Skeletal muscle tissue (tissue), 4 donors: ENCODE data around the gene HAUS5. TPM values are rescaled to one million over a fixed set of nuclear protein-coding genes. Genes with fewer than 3 reads are reported as not detected.

ENCODE experiments used
- H3K27ac ChIP-seq: one replicate; pipeline ENCODE4 v1.7.0; 2013; ENCODE audit warnings: mild to moderate bottlenecking, low read depth, low read length, inconsistent platforms
- H3K27me3 ChIP-seq, 3 donors: one replicate each; pipeline ENCODE4 v1.7.0; 2013; ENCODE audit warnings: low read length in 3 of 3; ENCODE audit not compliant: control insufficient read depth in 3 of 3, insufficient read depth in 3 of 3
- H3K36me3 ChIP-seq, 3 donors: one replicate each; pipeline ENCODE4 v1.7.0; 2013; ENCODE audit warnings: low read length in 3 of 3; ENCODE audit not compliant: control insufficient read depth in 3 of 3, insufficient read depth in 3 of 3
- H3K4me1 ChIP-seq, 3 donors: one replicate each; pipeline ENCODE4 v1.7.0; 2013; ENCODE audit warnings: low read length in 3 of 3, mild to moderate bottlenecking in 3 of 3; ENCODE audit not compliant: control insufficient read depth in 3 of 3, insufficient read depth in 3 of 3
- H3K4me3 ChIP-seq, 3 donors: one replicate each; pipeline ENCODE4 v1.7.0; 2013; ENCODE audit warnings: low read length in 3 of 3
- H3K9ac ChIP-seq, 3 donors: one replicate each; pipeline ENCODE4 v1.7.0; 2013; ENCODE audit warnings: low read length in 3 of 3, mild to moderate bottlenecking in 3 of 3, moderate library complexity in 2 of 3, low read depth in 1 of 3
- H3K9me3 ChIP-seq, 3 donors: one replicate each; pipeline ENCODE4 v1.7.0; 2013; ENCODE audit warnings: low read length in 3 of 3; ENCODE audit not compliant: control insufficient read depth in 3 of 3
- total RNA-seq: library from RNA; depleted of rRNA; stranded (reverse); fragments of >200 nt; gene quantifications from one replicate; pipeline ENCODE4 v1.2.3, GENCODE V29; 2014
- donor health status: Osteomylitis.

The HAUS5 gene
- total RNA-seq, 1 donor from 2014 or later: 5.7 TPM

- H3K27ac ChIP-seq: no peak overlapping the region
- peaks cover 13 to 20% (median 14%) of the 10 kb centered on the region in 3 donors for H3K36me3 ChIP-seq
These were observed 7.5 kb downstream of the HAUS5 start for GRCh38 chr19:35620001-35620400.

GRCh38 chr19:35621708-35622107, 9.2 kb downstream of the HAUS5 start:
- Histone ChIP-seq H3K36me3 (peaks cover 11 to 14% (median 13%) of the 10 kb centered on the region in 3 donors), H3K27ac (no peak overlapping the region), H3K9me3 (no peaks in the 10 kb centered on the region), H3K4me3 (no peak overlapping the region), H3K9ac (no peak overlapping the region), H3K4me1 (no peaks in the 10 kb centered on the region), H3K27me3 (no peaks in the 10 kb centered on the region)

More at GRCh38 chr19:35620001-35620400, 7.5 kb downstream of the HAUS5 start:
- H3K9ac ChIP-seq: no peak overlapping the region
- no peaks in the 10 kb centered on the region for H3K4me1 ChIP-seq
- no peak overlapping the region for H3K4me3 ChIP-seq
- no peaks in the 10 kb centered on the region for H3K9me3 ChIP-seq
- no peaks in the 10 kb centered on the region for H3K27me3 ChIP-seq

- no peak overlapping the region for H3K9ac ChIP-seq
- H3K4me1 ChIP-seq: peaks cover 0 to 2% (median 2%) of the 10 kb centered on the region in 3 donors
- H3K36me3 ChIP-seq: peaks cover 6 to 11% (median 9%) of the 10 kb centered on the region in 3 donors
- H3K27me3 ChIP-seq: no peaks in the 10 kb centered on the region
- no peak overlapping the region for H3K4me3 ChIP-seq
- H3K27ac ChIP-seq: no peak overlapping the region
- H3K9me3 ChIP-seq: no peaks in the 10 kb centered on the region
These were observed 10.2 kb downstream of the HAUS5 start for GRCh38 chr19:35622750-35623149.

- Histone ChIP-seq H3K9ac (no peak overlapping the region), H3K36me3 (peaks cover 5 to 11% (median 7%) of the 10 kb centered on the region in 3 donors), H3K27ac (no peak overlapping the region), H3K27me3 (no peaks in the 10 kb centered on the region), H3K4me1 (peaks cover 0 to 9% (median 7%) of the 10 kb centered on the region in 3 donors), H3K9me3 (no peaks in the 10 kb centered on the region), H3K4me3 (no peak overlapping the region)
These were observed 10.9 kb downstream of the HAUS5 start for GRCh38 chr19:35623327-35624010.

- no peaks in the 10 kb centered on the region for H3K9me3 ChIP-seq
- no peaks in the 10 kb centered on the region for H3K27me3 ChIP-seq
- H3K36me3 ChIP-seq: peaks cover 29 to 31% (median 30%) of the 10 kb centered on the region in 3 donors
- H3K9ac ChIP-seq: peak overlapping the region; percentile 85 to 97 (median 90)
- peak overlapping the region; percentile 80 to 96 (median 94) for H3K4me3 ChIP-seq
- H3K4me1 ChIP-seq: peaks cover 6 to 15% (median 14%) of the 10 kb centered on the region in 3 donors
- H3K27ac ChIP-seq: peak overlapping the region; percentile 88
These were observed 15.7 kb downstream of the HAUS5 start for GRCh38 chr19:35628264-35628564.

GRCh38 chr19:35628565-35629331, 16.2 kb downstream of the HAUS5 start, which contains the start of gene RBM42:
Gene RBM42, plus strand, starts transcription at chr19:35629036. Its CDS starts 118 bp downstream, at chr19:35629154.
- Histone ChIP-seq H3K9me3 (no peaks in the 10 kb centered on the region), H3K9ac (peak within 1 kb of the TSS; percentile 96 to 98 (median 97)), H3K4me1 (peaks cover 6 to 15% (median 14%) of the 10 kb centered on the region in 3 donors), H3K27ac (peak within 1 kb of the TSS; percentile 88), H3K4me3 (peak within 1 kb of the TSS; percentile 94 to 97 (median 96)), H3K36me3 (peaks cover 32 to 35% (median 32%) of the 10 kb centered on the region in 3 donors), H3K27me3 (no peaks in the 10 kb centered on the region)

GRCh38 chr19:35629332-35629633, 16.7 kb downstream of the HAUS5 start:
- peaks cover 6 to 15% (median 14%) of the 10 kb centered on the region in 3 donors for H3K4me1 ChIP-seq
- peak overlapping the region; percentile 88 for H3K27ac ChIP-seq
- H3K4me3 ChIP-seq: peak overlapping the region; percentile 94 to 97 (median 96)
- peaks cover 36 to 41% (median 37%) of the 10 kb centered on the region in 3 donors for H3K36me3 ChIP-seq
- no peaks in the 10 kb centered on the region for H3K9me3 ChIP-seq
- H3K27me3 ChIP-seq: no peaks in the 10 kb centered on the region
- H3K9ac ChIP-seq: peak overlapping the region; percentile 96 to 98 (median 97)

GRCh38 chr19:35633727-35634440, 21.3 kb downstream of the HAUS5 start:
- peaks cover 63 to 69% (median 68%) of the 10 kb centered on the region in 3 donors for H3K36me3 ChIP-seq
- H3K9ac ChIP-seq: no peak overlapping the region
- no peak overlapping the region for H3K4me3 ChIP-seq
- H3K9me3 ChIP-seq: no peaks in the 10 kb centered on the region
- no peak overlapping the region for H3K27ac ChIP-seq
- H3K4me1 ChIP-seq: peaks cover 4 to 8% (median 6%) of the 10 kb centered on the region in 3 donors
- no peaks in the 10 kb centered on the region for H3K27me3 ChIP-seq

- Histone ChIP-seq H3K27me3 (no peaks in the 10 kb centered on the region), H3K36me3 (peaks cover 48 to 55% (median 54%) of the 10 kb centered on the region in 3 donors), H3K4me1 (no peaks in the 10 kb centered on the region), H3K4me3 (no peak overlapping the region), H3K27ac (no peak overlapping the region), H3K9me3 (no peaks in the 10 kb centered on the region), H3K9ac (no peak overlapping the region)
These were observed 24.1 kb downstream of the HAUS5 start for GRCh38 chr19:35636651-35637050.
